Astrocyte of the spinal cord (primary cell): Measurements from ENCODE around the gene JAK2.

ENCODE experiments used
- DNase-seq: peaks from one replicate; pipeline ENCODE4 v3.0.0; 2011; ENCODE audit warnings: low read depth, low spot score
- H3K4me3 ChIP-seq: 2 replicates; pipeline ENCODE4 v1.5.1; 2011; ENCODE audit warnings: low read depth, mild to moderate bottlenecking, low read length, moderate library complexity
- in situ Hi-C: cut with HindIII; loops from 2 replicates; pipeline ENCODE4 v1.10.0; 2017; ENCODE audit warnings: low sequenced_read_pairs
- TF ChIP-seq, protein P1 (sequence below): IDR thresholded peaks from 2 replicates; pipeline ENCODE4 v1.5.1; 2012; ENCODE audit warnings: low read depth, mild to moderate bottlenecking, low read length, inconsistent platforms

JAK2 gene

DNA sequence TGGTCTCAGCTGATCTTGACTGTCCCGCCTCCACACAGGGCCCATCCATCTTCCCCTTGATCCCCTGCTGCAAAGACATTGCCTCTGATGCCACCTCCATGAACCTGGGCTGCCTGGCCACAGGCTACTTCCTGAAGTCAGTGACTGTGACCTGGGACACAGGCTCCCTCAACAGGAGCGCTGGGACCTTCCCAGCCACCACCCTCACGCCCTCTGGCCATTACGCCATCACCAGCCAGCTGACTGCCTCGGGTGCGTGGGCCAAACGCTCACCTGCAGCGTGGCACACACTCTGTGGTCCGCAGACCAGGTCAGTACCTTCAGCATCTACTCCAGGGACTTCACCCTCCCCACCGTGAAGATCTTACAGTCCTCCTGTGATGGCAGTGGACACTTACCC is 128.5 kb downstream of the JAK2 start:
- H3K4me3 ChIP-seq, result no peak overlapping the region
- TF ChIP-seq, protein P1, sequence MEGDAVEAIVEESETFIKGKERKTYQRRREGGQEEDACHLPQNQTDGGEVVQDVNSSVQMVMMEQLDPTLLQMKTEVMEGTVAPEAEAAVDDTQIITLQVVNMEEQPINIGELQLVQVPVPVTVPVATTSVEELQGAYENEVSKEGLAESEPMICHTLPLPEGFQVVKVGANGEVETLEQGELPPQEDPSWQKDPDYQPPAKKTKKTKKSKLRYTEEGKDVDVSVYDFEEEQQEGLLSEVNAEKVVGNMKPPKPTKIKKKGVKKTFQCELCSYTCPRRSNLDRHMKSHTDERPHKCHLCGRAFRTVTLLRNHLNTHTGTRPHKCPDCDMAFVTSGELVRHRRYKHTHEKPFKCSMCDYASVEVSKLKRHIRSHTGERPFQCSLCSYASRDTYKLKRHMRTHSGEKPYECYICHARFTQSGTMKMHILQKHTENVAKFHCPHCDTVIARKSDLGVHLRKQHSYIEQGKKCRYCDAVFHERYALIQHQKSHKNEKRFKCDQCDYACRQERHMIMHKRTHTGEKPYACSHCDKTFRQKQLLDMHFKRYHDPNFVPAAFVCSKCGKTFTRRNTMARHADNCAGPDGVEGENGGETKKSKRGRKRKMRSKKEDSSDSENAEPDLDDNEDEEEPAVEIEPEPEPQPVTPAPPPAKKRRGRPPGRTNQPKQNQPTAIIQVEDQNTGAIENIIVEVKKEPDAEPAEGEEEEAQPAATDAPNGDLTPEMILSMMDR, result no peak
- in situ Hi-C loops, result no loop called here
- DNase-seq, result no peak

DNA sequence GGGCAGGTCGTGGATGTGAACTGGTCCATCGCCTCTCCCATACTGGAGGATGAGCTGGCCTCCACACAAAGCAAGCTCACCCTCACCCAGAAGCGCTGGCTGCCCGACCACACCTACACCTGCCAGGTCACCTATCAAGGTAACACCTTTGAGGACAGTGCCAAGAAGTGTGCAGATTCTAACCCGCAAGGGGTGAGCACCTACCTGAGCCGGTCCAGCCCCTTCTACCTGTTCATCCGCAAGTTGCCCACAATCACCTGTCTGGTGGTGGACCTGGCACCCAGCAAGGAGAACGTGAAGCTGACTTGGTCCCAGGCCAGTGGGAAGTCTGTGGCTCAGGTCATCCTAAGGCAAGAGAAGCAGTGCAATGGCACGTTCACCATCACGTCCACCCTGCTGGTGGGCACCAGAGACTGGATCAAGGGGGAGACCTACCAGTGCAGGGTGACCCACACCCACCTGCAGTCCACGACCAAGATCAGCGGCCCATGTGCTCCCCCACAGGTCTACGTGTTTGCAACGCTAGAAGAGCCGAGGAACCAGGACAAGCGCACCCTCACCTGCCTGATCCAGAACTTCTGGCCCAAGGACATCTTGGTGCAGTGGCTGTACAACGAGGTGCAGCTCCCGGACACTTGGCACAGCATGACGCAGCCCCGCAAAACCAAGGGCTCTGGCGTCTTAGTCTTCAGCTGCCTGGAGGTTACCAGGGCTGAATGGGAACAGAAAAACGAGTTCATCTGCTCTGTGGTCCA is 129.1 kb downstream of the JAK2 start:
- H3K4me3 ChIP-seq, result no peak overlapping the region
- in situ Hi-C loops, result no loop called here
- TF ChIP-seq, protein P1, result no peak
- DNase-seq, result no peak

DNA sequence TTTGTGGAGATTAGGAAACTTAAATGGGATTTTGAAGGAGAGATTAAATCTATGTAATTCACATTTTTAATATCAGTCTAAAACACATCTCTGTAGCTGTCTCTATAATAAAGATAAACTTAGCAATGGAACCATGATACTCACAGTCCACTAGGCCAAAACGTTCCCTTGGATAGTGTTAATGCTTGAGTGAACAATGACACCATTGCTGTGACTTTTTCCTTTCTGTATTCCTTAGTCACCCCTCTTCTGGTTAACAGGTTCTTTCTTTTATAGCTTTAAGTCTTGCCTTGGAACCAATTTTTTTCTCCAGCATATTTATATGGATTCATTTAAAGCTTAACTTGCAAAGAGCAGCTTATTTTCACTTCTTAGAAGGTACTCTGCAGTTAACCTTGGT is 137.0 kb downstream of the JAK2 start:
- in situ Hi-C loops, result no loop called here
- TF ChIP-seq, protein P1, result no peak
- H3K4me3 ChIP-seq, result no peak overlapping the region
- DNase-seq, result no peak

DNA sequence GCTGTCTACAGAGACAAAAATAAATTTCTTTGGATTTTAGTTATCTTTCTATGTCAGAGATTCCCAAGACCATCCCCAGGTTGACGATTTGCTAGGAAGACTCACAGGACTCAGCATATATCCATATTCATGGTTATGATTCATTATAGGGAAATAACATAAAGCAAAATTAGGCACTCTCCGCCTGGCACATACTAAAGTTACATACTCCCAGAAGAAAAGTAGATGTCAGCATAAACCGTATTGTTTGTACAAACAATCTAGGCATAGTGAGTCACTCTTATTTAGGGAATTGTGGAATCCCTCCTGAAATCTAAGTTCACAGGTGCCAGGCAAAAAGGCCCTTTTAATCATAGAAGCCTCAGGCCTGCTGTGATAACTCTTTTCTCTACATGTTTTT is 137.4 kb downstream of the JAK2 start:
- DNase-seq, result no peak
- no peak overlapping the region for H3K4me3 ChIP-seq
- in situ Hi-C loops, result no loop called here
- TF ChIP-seq, protein P1, result no peak

DNA sequence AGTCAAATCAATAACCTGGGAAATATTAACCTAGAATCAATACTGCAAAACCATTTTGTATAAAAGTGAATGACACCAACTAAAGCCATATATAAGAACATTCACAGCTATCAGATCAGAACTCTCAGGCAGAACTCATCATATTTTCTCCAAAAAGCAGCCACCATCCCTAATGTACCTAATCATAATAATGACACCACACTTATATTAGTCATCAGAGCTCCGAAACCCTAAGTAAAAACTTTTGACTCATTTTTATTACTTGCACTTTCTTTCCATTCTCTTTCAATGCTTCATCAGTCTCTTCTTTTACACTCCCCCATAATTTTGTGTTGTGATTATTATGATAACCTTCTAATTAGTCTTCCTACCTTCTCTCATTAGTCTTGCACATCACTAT is 155.1 kb downstream of the JAK2 start:
- no peak for DNase-seq
- in situ Hi-C loops, result no loop called here
- no peak overlapping the region for H3K4me3 ChIP-seq
- TF ChIP-seq, protein P1, result no peak

DNA sequence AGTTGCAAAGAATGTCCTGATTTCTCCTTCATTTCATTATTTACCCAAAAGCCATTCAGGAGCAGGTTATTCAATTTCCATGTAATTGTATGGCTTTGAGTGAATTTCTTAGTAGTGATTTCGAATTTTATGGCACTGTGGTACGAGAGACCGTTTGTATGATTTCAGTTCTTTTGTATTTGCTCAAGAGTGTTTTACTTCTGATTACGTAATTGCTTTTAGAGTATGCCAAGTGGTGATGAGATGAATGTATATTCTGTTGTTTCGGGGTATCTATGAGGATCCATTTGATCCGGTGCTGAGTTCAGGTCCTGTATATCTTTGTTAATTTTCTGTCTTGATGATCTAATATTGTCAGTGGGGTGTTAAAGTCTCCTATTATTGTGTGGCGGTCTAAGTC is 159.1 kb downstream of the JAK2 start:
- in situ Hi-C loops, result no loop called here
- TF ChIP-seq, protein P1, result no peak
- H3K4me3 ChIP-seq, result no peak overlapping the region
- DNase-seq, result no peak
